SK-N-DZ (cell line): ENCODE data around the gene IL4R.
"Not testable (repeated sequence)": the region's sequence is repeated elsewhere in the genome, so short reads cannot be mapped to it uniquely, and the experiment has no call there.

Source experiments
- DNase-seq: peaks from one replicate; pipeline ENCODE4 v3.0.0-alpha.2; 2015; ENCODE audit warnings: low spot score

IL4R gene

DNA sequence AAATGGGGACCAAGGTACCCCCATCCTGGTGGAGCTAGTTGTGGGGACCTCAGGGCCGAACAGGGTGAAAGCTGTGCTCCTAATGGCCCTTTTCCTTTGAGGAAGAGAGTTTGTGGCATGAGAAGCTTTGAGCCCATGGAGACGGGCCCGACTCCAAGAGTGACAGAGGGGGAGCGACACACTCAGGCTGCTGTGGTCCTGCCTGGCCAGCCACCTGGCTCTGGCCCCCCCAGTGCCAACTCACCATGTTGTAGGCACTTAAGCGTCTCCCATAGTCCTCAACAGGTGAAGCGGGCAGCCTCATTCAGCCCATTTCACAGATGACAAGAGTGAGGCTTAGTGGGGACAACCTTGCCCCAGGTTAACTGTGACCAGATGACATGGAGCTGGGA, 89.8 kb downstream of the IL4R start:
- DNase-seq = no peak

- no peak for DNase-seq
Observed at GRCh38 chr16:27404163-27404823, 90.5 kb downstream of the IL4R start.

- no peak for DNase-seq
Observed at GRCh38 chr16:27405546-27406451, 92.0 kb downstream of the IL4R start.

DNA sequence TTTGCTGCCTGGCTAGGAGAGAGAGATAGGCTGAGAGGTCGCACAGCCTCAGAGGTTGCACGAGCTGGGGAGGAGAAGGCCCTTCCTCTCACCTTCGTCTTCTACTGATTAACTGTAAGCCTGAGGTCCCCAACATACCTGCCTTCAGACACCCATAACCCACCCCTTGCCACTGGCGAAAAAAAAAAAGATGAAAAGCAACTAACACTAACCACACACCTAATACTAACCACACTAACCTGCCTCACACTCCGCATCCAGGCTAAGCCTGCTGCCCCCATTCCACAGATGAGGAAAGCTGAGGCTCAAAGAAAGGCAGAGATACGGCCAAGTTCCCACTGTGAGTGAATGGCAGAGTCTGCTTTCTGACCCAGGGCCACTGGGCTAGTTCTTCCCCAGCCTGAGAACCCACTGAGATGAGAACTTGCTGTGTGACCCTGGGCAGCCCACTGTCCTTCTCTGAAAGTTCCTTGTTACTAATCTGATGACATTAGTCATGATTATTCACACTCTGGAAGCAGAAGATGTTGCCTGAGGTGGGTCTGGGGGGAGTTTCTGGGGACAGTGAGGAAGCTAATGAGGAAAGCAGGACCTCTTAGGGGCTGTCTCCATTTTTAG, 92.8 kb downstream of the IL4R start:
- DNase-seq = no peak

DNA sequence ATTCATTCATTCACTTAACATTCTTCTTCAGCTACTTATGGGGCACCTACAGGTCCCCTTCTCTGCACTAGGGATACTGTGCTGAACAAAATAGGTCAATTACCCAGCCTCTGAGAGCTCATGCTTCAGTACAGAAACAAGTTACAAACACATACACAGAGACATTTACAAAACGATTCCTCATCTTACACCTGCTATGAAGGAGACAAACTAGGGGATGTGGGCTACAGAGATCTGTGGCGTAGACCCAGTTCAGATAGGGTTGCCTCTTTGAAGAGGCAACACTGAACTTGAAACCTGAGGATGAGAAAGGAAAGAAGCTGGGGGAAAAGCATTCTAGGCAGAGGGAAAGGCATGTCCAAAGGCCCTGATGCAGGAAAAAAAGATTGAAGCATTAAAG, 93.4 kb downstream of the IL4R start:
- no peak for DNase-seq

- DNase-seq = no peak
Observed at GRCh38 chr16:27408012-27408601, 94.3 kb downstream of the IL4R start.

- no peak for DNase-seq
Observed at GRCh38 chr16:27408602-27409031, 94.8 kb downstream of the IL4R start.

GRCh38 chr16:27409958-27410357, 96.2 kb downstream of the IL4R start:
- DNase-seq = not testable (repeated sequence)

DNA sequence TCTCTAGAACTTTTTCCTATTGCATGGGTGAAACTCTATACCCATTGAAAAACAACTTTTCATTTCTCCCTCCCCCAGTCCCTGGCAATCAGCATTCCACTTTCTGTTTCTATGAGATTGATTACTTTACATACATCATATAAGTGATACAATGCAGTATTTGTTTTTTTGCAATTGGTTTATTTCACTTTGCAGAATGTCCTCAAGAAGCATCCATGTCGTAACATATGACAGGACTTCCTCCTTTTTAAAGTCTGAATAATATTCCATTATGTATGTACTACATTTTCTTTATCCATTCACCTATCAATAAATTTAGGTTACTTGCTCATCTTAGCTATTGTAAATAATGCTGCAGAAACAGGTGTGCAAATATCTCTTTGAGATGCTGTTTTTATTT, 97.0 kb downstream of the IL4R start:
- no peak for DNase-seq

GRCh38 chr16:27413956-27414355, 100.2 kb downstream of the IL4R start:
- no peak for DNase-seq
